Right atrium auricular region (tissue), 2 donors: ENCODE measurements around the gene APOLD1. TPM values are rescaled to one million over a fixed set of nuclear protein-coding genes. Genes with fewer than 3 reads are reported as not detected.
"Not testable (repeated sequence)": the region's sequence is repeated elsewhere in the genome, so short reads cannot be mapped to it uniquely, and the experiment has no call there.

Experiments used
- DNase-seq: peaks from one replicate; pipeline ENCODE4 v3.0.0-alpha.2; 2019; ENCODE audit warnings: low spot score
- H3K27ac ChIP-seq, 2 donors: fragments of 200-600 bp; sonication (generic); 1 replicate in 1 of 2; 2 replicates in 1 of 2; pipeline ENCODE4 v1.5.1; 2016 to 2019
- H3K27me3 ChIP-seq, 2 donors: fragments of 200-600 bp; sonication (generic); one replicate each; pipeline versions ENCODE4 v1.5.1 to v1.6.0; 2017 to 2019
- H3K36me3 ChIP-seq: fragments of 200-600 bp; sonication (generic); one replicate; pipeline ENCODE4 v1.5.1; 2016
- H3K4me1 ChIP-seq, 2 donors: fragments of 200-600 bp; sonication (generic); one replicate each; pipeline versions ENCODE4 v1.5.1 to v1.6.0; 2017 to 2019
- H3K4me3 ChIP-seq, 2 donors: fragments of 200-600 bp; sonication (generic); 1 replicate in 1 of 2; 2 replicates in 1 of 2; pipeline ENCODE4 v1.5.1; 2017 to 2019; ENCODE audit warnings: mild to moderate bottlenecking in 1 of 2, moderate library complexity in 1 of 2
- H3K9me3 ChIP-seq, 2 donors: fragments of 200-600 bp; sonication (generic); one replicate each; pipeline ENCODE4 v1.5.1; 2019
- total RNA-seq, 2 donors: library from RNA; depleted of rRNA; stranded (reverse); fragments of >200 nt; gene quantifications; one replicate each; pipeline ENCODE4 v1.1.0, GENCODE V29; 2016
- TF ChIP-seq, protein P1 (sequence below), 2 donors: fragments of 200-600 bp; sonication (generic); IDR thresholded peaks; one replicate each; pipeline ENCODE4 v1.5.1; 2019; ENCODE audit warnings: antibody characterized with exemption in 2 of 2

The APOLD1 gene, protein sequence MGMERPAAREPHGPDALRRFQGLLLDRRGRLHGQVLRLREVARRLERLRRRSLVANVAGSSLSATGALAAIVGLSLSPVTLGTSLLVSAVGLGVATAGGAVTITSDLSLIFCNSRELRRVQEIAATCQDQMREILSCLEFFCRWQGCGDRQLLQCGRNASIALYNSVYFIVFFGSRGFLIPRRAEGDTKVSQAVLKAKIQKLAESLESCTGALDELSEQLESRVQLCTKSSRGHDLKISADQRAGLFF
- total RNA-seq = 10 to 100 TPM; 49.9 to 70.2 TPM

- no peaks in the 10 kb centered on the region for H3K9me3 ChIP-seq
- H3K4me1 ChIP-seq = peaks cover 0 to 24% of the 10 kb centered on the region in 2 donors
- peak within 1 kb of the TSS; percentile 91 to 98 for H3K27ac ChIP-seq
- TF ChIP-seq, protein P1, sequence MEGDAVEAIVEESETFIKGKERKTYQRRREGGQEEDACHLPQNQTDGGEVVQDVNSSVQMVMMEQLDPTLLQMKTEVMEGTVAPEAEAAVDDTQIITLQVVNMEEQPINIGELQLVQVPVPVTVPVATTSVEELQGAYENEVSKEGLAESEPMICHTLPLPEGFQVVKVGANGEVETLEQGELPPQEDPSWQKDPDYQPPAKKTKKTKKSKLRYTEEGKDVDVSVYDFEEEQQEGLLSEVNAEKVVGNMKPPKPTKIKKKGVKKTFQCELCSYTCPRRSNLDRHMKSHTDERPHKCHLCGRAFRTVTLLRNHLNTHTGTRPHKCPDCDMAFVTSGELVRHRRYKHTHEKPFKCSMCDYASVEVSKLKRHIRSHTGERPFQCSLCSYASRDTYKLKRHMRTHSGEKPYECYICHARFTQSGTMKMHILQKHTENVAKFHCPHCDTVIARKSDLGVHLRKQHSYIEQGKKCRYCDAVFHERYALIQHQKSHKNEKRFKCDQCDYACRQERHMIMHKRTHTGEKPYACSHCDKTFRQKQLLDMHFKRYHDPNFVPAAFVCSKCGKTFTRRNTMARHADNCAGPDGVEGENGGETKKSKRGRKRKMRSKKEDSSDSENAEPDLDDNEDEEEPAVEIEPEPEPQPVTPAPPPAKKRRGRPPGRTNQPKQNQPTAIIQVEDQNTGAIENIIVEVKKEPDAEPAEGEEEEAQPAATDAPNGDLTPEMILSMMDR (IDR thresholded peaks at IDR 0.05) = no peak
- no peaks in the 10 kb centered on the region for H3K36me3 ChIP-seq
- no peaks in the 10 kb centered on the region for H3K27me3 ChIP-seq
- DNase-seq = peak; percentile 71
- peak within 1 kb of the TSS; percentile 55 to 63 for H3K4me3 ChIP-seq
Observed at GRCh38 chr12:12784911-12785814, at the start of gene APOLD1. APOLD1 (plus strand) TSS chr12:12785659; CDS start chr12:12785692, 33 bp downstream.

- no peaks in the 10 kb centered on the region for H3K9me3 ChIP-seq
- DNase-seq = no peak
- TF ChIP-seq, protein P1 (IDR thresholded peaks at IDR 0.05) = peak; percentile 44 to 80
- no peaks in the 10 kb centered on the region for H3K27me3 ChIP-seq
- H3K4me1 ChIP-seq = no peaks in the 10 kb centered on the region
- peak overlapping the region; percentile 4 to 8 for H3K27ac ChIP-seq
- H3K4me3 ChIP-seq = no peak overlapping the region
- H3K36me3 ChIP-seq = no peaks in the 10 kb centered on the region
Observed at GRCh38 chr12:12736759-12737676, 48.4 kb upstream of the APOLD1 start.

- H3K27me3 ChIP-seq = not testable (repeated sequence)
Observed at GRCh38 chr12:12738152-12738551, 47.3 kb upstream of the APOLD1 start.

GRCh38 chr12:12741660-12742059, 43.8 kb upstream of the APOLD1 start:
- H3K9me3 ChIP-seq = no peaks in the 10 kb centered on the region
- H3K27me3 ChIP-seq = no peaks in the 10 kb centered on the region
- H3K36me3 ChIP-seq = no peaks in the 10 kb centered on the region
- H3K27ac ChIP-seq = peak overlapping the region; percentile 0 to 27
- H3K4me1 ChIP-seq = no peaks in the 10 kb centered on the region
- H3K4me3 ChIP-seq = no peak overlapping the region
- no peak for DNase-seq
- TF ChIP-seq, protein P1 (IDR thresholded peaks at IDR 0.05) = no peak

More at GRCh38 chr12:12738152-12738551, 47.3 kb upstream of the APOLD1 start:
- H3K9me3 ChIP-seq, DNase-seq, H3K36me3 ChIP-seq, H3K4me3 ChIP-seq, H3K27ac ChIP-seq, H3K4me1 ChIP-seq: not testable (repeated sequence)

GRCh38 chr12:12744546-12745305, 40.7 kb upstream of the APOLD1 start:
- no peak overlapping the region for H3K4me3 ChIP-seq
- TF ChIP-seq, protein P1 (IDR thresholded peaks at IDR 0.05) = no peak
- no peaks in the 10 kb centered on the region for H3K9me3 ChIP-seq
- H3K27me3 ChIP-seq = no peaks in the 10 kb centered on the region
- no peak overlapping the region for H3K27ac ChIP-seq
- H3K36me3 ChIP-seq = no peaks in the 10 kb centered on the region
- no peak for DNase-seq
- no peaks in the 10 kb centered on the region for H3K4me1 ChIP-seq
